HG02970 (cell line): ENCODE results near the gene ATXN1.

Source experiments
- ATAC-seq: cut with Tn5 transposase; IDR thresholded peaks from one replicate; pipeline ENCODE4 v1.9.1; 2021; ENCODE audit warnings: mild to moderate bottlenecking, moderate library complexity, moderate number of reproducible peaks; ENCODE audit not compliant: unreplicated experiment, low FRiP score

The ATXN1 gene

DNA sequence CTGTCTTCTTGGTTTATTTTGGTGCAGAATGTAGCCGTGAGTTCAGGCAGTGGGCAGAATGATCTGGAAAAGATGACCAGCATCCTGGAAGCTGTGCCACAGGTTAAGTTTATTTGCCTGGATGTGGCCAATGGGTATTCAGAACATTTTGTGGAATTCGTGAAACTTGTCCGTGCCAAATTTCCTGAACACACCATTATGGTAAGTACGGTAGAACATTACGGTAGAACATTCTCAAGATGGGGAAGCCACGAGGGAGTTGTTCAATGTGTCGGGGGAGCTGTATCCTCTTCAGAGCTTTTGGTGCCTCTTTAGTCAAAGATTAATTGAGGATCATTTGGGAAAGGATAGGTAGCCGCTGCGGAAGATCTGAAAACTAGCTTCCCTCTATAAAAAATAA lies 506.7 kb downstream of the ATXN1 start:
- no peak for ATAC-seq

GRCh38 chr6:16253399-16254144 lies 507.7 kb downstream of the ATXN1 start:
- ATAC-seq, result no peak

DNA sequence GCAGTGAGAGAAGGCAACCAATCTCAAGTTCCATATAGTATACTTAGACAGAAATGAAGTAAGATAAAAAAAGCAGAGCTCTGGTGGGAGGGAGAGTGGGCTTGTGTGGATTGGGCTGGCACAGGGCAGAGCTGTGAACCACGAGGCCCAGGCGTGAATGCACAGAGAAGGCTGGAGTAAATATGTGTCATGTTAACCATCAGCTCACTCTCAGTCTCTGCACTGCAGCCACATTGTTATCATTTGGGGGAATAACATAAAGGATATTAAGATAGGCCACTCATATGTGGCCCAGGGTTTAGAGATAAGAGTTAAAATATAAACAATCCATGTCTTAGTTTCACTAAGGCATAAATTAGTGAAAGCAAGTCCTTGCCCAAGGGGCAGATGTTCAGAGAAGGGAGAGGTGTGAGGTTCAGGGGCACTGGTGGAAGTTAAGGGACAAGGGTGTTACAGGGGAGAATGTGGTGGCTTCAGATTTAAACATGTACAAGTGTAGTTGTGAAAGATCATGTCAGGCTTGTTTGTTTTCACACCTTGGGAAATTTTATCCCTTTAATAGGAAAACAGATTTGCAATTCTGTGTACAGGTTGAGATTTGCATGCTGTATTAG lies 508.5 kb downstream of the ATXN1 start:
- ATAC-seq, result no peak

GRCh38 chr6:16251706-16252105 lies 509.6 kb downstream of the ATXN1 start:
- no peak for ATAC-seq

DNA sequence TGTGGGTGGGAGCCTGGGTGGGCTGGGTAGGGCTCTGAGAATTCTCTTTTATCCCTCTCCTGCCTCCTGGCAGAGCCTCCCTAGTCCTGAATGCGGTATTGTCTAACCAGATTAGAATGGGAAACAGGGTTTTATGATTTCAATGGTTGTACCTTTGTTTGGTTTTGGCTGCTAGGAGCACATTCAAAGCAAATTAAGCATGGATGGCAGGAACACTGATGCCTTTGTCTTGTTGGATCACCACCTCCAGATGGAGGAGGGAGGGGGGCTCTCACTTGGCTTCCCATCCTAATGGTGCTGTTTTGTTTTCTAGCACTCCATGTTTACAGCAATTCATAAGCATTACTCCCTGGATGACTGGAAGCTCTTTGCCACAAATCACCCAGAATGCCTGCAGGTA lies 511.3 kb downstream of the ATXN1 start:
- no peak for ATAC-seq
